Measurements from ENCODE around the gene PRDM16. TPM values are rescaled to one million over a fixed set of nuclear protein-coding genes. Genes with fewer than 3 reads are reported as not detected.

The PRDM16 gene
- total RNA-seq, 2 experiments from 2014 or later = not detected

GRCh38 chr1:3482378-3482849 lies 413.4 kb downstream of the PRDM16 start:
- ChIA-PET CTCF (ENCODE audit: unreplicated experiment) (no interaction called here), POLR2A (no interaction called here)
- intact Hi-C loops (cut with micrococcal nuclease; ENCODE audit: unreplicated experiment) = no loop called here
- H3K4me2 ChIP-seq (ENCODE audit: low read length) = no peak overlapping the region
- no peaks in the 10 kb centered on the region for H4K20me1 ChIP-seq (ENCODE audit: insufficient read depth, low read length)
- H3K9me2 ChIP-seq (ENCODE audit: insufficient read depth, low read length) = no peaks in the 10 kb centered on the region
- peak; percentile 32; the same call in 1 of the 2 replicates for TF ChIP-seq CTCF (conservative IDR thresholded peaks at IDR 0.05; ENCODE audit: low read length)
- TF ChIP-seq EZH2phosphoT487 (IDR thresholded peaks at IDR 0.05; ENCODE audit: borderline replicate concordance, low read depth, low read length) = no peak
- no peak overlapping the region for H3K27ac ChIP-seq (ENCODE audit: low read depth, low read length, poor library complexity, severe bottlenecking)
- H3K9me3 ChIP-seq (ENCODE audit: low read length) = no peaks in the 10 kb centered on the region
- H3K36me3 ChIP-seq (ENCODE audit: insufficient read depth, low read length) = no peaks in the 10 kb centered on the region
- H3K4me1 ChIP-seq (ENCODE audit: insufficient read depth, low read length, poor library complexity, severe bottlenecking) = no peaks in the 10 kb centered on the region
- H3K4me3 ChIP-seq (ENCODE audit: low read depth, low read length, poor library complexity, severe bottlenecking) = no peak overlapping the region
- no peaks in the 10 kb centered on the region for H3K79me2 ChIP-seq (ENCODE audit: insufficient read depth, low read depth, low read length)
- no TSS peak for BruUV-seq (replicated peaks)
- H2AFZ ChIP-seq (ENCODE audit: low read length) = no peak overlapping the region
- DNase-seq (ENCODE audit: low spot score) = no peak

GRCh38 chr1:3483380-3483779 lies 414.4 kb downstream of the PRDM16 start:
- DNase-seq (ENCODE audit: low spot score) = no peak
- no peaks in the 10 kb centered on the region for H3K36me3 ChIP-seq (ENCODE audit: insufficient read depth, low read length)
- no peak overlapping the region for H3K27ac ChIP-seq (ENCODE audit: low read depth, low read length, poor library complexity, severe bottlenecking)
- ChIA-PET POLR2A (no interaction called here), CTCF (ENCODE audit: unreplicated experiment) (no interaction called here)
- H3K9me3 ChIP-seq (ENCODE audit: low read length) = no peaks in the 10 kb centered on the region
- no peak overlapping the region for H3K4me3 ChIP-seq (ENCODE audit: low read depth, low read length, poor library complexity, severe bottlenecking)
- H3K79me2 ChIP-seq (ENCODE audit: insufficient read depth, low read depth, low read length) = no peaks in the 10 kb centered on the region
- TF ChIP-seq CTCF (conservative IDR thresholded peaks at IDR 0.05; ENCODE audit: low read length) (no peak), EZH2phosphoT487 (IDR thresholded peaks at IDR 0.05; ENCODE audit: borderline replicate concordance, low read depth, low read length) (no peak)
- H3K4me2 ChIP-seq (ENCODE audit: low read length) = no peak overlapping the region
- no peaks in the 10 kb centered on the region for H4K20me1 ChIP-seq (ENCODE audit: insufficient read depth, low read length)
- H3K9me2 ChIP-seq (ENCODE audit: insufficient read depth, low read length) = no peaks in the 10 kb centered on the region
- intact Hi-C loops (cut with micrococcal nuclease; ENCODE audit: unreplicated experiment) = no loop called here
- no peak overlapping the region for H2AFZ ChIP-seq (ENCODE audit: low read length)
- no peaks in the 10 kb centered on the region for H3K4me1 ChIP-seq (ENCODE audit: insufficient read depth, low read length, poor library complexity, severe bottlenecking)
- no TSS peak for BruUV-seq (replicated peaks)

- H3K9me2 ChIP-seq (ENCODE audit: insufficient read depth, low read length) = no peaks in the 10 kb centered on the region
- no peak overlapping the region for H3K4me2 ChIP-seq (ENCODE audit: low read length)
Measured at GRCh38 chr1:3483801-3484444, 414.9 kb downstream of the PRDM16 start.

More at GRCh38 chr1:3483801-3484444, 414.9 kb downstream of the PRDM16 start:
- H3K27ac ChIP-seq (ENCODE audit: low read depth, low read length, poor library complexity, severe bottlenecking) = no peak overlapping the region
- intact Hi-C loops (cut with micrococcal nuclease; ENCODE audit: unreplicated experiment) = loop anchor here (2.0 kb wide), 1 partner anchor 31 kb away; no protein-coding TSS in a partner anchor
- no peaks in the 10 kb centered on the region for H3K36me3 ChIP-seq (ENCODE audit: insufficient read depth, low read length)
- no peaks in the 10 kb centered on the region for H3K4me1 ChIP-seq (ENCODE audit: insufficient read depth, low read length, poor library complexity, severe bottlenecking)
- no peak overlapping the region for H3K4me3 ChIP-seq (ENCODE audit: low read depth, low read length, poor library complexity, severe bottlenecking)
- peak; percentile 39 for DNase-seq (ENCODE audit: low spot score)
- no TSS peak for BruUV-seq (replicated peaks)
- peak; percentile 84 for TF ChIP-seq CTCF (conservative IDR thresholded peaks at IDR 0.05; ENCODE audit: low read length)
- no peak for TF ChIP-seq EZH2phosphoT487 (IDR thresholded peaks at IDR 0.05; ENCODE audit: borderline replicate concordance, low read depth, low read length)
- H2AFZ ChIP-seq (ENCODE audit: low read length) = no peak overlapping the region
- H3K9me3 ChIP-seq (ENCODE audit: low read length) = no peaks in the 10 kb centered on the region
- ChIA-PET POLR2A (no interaction called here), CTCF (ENCODE audit: unreplicated experiment) (no interaction called here)
- H4K20me1 ChIP-seq (ENCODE audit: insufficient read depth, low read length) = no peaks in the 10 kb centered on the region
- H3K79me2 ChIP-seq (ENCODE audit: insufficient read depth, low read depth, low read length) = no peaks in the 10 kb centered on the region
